UCSD-AML1 (cell line): ENCODE data around the gene DHX9.
A peak's percentile ranks its signal among the peaks of the same experiment; 100 is the strongest.

Experiments used
- DNase-seq: peaks from one replicate; lab custom pipeline; 2025; ENCODE audit not compliant: unreplicated experiment; lab: John Stamatoyannopoulos, UW

The DHX9 gene

DNA sequence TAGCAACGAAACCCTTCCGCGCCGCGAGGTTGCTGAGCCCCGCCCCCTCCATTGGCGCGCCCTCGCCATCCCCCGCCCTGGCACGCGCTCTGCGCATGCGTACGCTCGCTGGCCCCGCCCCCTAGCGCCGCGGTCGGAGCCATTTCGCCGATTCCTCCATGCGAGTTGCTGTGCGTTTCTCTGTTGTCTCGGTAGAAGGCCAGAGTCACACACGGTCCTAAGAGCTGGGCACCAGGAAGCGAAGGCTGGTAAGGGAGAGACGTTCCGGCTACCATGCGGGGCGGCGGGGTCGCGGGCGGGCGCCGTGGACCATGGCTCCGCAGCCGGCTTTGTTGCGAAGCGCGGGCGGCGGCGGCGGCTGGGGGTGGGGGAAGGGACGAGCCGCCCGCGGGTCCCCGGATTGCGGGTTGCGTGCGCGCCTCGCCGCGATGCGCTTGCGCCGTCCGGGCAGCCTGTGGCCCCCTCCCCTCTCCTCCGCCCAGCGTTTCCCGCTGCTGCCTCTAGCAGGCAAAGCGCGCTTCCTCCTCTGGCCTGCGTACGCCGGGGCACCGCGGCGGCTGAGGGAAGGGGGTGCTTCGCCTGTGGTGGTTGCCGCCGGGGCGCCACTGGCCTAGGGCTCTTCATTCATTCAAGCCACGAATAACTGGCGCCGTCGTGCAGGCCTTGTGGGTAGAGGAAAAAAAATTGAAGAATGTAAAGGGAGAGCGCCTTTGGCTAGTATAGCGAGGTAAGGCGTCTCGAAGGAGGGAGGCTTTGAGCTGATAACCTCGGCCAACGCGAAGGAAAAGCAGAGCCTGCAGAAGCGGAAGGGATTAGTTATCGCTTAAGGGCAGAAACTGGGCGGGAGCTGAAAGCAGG, at the start of gene DHX9:
DHX9 (plus strand) TSS at position 139 of the 858 bp plus-strand sequence. CDS start 3,220 bp downstream, outside the sequence.
- peak; percentile 94 for DNase-seq

DNA sequence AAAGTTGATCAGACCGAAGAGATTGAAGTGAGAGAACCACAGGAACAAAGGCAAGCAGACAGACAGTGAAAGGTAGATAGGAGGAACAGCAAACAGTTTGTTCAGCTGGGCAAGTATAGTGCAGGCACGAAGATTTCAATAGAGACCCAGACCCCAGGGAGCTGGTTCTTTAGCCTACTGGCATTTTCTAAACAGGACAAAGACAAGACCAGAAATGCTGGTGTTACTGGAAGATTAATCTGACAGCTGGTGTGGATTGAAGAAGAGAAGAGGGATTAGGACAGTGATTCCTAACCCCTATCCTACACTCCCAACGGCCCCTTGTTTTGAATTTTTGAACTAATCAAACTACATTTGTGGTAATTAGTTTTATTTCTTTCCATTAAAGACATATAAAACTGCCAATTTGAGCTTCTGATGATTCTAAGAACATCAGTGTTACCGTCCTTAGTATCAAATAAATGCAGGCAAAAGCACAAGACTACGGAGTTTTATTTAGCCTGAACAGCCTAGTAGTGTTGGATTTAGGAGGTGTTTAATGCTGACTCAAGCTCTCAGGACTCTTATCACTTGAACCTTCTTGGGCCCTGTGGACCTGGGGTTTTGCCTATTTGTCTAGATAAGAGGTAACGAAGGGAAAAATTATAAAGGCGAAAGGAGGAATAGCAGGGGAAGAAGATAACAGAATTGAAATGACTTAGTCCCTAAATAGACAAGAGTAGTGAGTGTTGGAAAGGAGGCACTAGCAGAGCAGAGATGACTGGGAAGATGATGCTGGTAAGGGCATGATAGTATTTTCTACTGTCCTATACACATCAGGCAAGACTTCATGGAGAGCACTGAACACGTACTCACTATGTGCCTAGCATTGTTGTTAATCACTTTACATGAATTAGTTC, 47.6 kb upstream of the DHX9 start:
- DNase-seq = no peak

DNA sequence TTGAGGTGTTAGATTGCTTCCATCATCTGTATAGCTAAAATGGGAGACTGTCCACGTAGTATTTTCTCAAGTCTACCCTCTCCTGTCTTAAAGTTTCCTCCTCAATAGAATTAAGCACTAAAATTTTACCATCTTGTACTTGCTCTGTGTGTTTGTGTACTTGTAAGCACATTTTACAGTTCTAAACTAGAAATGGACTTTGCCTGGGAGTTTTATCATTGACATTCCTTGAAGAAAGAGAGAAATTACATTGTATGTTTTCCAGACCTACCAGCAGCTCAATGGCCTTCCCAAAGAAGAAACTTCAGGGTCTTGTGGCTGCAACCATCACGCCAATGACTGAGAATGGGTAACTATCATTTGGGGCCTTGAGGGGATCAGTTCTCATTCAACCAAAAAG, 45.1 kb upstream of the DHX9 start:
- DNase-seq = no peak

DNA sequence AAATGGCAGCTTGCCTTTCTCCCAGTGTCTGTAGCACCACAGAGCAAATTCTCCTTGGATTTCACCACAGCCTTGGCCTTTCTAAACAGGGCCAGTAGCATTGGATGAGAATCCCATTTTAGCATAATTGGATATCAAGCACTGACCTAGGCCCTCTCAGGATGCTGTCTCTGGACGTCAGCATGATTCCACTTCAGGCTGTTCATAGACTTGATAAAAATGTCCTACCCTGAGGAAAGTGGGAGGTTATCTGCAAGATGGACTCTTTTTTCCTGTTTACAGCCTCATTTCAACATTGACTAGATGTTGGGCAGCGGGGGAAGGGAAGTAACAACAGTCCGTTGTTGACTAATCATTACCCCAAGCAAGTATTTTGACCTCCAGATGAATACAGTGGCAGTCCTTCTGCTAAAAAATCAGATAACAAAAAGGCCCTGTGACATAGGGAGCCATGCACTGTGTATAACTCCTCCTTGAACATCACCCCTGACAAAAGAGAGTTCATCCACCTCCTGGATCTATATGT, 44.4 kb upstream of the DHX9 start:
- DNase-seq = no peak

DNA sequence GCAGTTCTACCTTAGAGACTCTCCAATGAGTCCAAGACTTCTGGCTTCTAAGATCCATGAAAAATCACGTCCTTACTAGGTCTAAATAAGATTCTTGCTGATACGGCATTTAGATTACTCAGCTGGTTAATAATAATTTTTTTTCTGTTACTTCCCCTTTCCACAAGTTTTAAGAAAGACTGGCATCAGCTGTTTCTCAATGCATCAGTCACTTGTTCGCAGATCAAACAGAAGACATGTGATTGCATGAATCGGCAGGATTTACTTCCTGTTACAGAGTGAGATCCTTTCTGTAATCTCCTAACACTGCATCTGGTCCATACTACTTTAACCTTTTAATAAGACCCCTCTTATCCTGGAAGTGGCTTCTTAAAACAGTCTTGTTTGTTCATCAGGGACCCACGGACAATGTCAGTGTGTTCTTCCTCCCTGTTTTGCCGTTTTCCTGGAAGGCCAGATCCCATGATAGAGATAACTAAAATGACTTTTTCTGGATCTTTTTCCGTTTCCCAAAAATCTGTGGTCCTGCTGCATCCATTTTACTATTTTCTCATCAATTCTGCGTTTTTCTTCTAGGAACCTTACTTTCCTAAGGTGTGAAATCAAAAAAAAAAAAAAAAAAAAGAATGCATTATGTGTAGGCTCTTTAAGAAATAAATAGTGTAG, 43.5 kb upstream of the DHX9 start:
- no peak for DNase-seq

DNA sequence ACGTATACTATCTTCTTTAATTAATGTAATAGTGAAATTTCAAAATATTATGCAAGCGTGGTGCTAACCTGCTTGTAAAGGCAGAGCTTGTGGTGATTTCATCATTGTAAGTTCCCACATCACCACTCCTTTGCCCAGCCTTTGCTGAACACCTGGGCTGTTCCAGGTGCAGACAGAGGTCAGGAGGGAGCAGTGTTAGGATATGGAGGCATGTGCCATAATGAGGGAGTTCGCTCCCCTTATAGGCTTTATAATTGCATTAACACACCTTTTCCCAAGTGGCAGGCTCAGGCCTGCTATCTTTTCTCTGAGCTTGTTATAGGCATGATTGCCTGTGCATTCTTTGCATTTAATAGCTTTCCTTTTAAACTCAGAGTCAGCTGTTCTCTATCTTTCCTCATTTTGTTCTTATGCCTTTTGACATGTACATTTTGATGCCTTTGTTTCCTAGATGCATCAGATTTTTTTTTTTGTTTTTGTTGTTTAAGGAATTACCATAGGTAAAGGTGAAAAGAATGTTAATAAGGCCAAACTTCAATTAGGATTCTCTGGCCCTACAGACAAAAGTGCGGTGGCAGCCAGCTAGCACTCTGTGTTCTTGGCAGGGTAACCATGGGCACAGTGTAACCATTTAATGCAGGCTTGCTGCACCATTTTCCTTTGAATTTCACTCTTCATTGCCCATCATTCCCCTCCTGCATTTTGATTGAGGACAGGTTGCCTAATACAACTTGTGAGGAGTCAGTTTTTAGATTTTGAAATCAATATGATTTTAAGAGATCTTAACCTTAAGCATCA, 36.9 kb upstream of the DHX9 start:
- DNase-seq = no peak

DNA sequence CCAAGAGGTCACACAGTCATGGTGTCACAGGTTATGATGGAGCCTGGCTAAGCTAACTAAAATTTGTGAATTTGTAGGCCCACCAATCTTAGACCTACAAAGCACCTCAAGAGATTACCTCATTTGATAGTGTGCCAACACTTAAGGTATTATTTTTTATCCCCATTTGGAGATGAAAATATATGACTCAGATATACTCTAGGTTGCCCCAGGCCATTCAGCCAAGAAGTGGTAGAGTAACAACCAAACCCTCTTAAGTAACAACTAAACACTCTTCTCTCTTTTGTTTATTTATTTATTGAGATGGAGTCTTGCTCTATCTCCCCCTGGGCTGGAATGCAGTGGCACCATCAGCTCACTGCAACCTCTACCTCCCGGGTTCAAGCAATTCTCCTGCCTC, 35.3 kb upstream of the DHX9 start:
- DNase-seq = no peak

DNA sequence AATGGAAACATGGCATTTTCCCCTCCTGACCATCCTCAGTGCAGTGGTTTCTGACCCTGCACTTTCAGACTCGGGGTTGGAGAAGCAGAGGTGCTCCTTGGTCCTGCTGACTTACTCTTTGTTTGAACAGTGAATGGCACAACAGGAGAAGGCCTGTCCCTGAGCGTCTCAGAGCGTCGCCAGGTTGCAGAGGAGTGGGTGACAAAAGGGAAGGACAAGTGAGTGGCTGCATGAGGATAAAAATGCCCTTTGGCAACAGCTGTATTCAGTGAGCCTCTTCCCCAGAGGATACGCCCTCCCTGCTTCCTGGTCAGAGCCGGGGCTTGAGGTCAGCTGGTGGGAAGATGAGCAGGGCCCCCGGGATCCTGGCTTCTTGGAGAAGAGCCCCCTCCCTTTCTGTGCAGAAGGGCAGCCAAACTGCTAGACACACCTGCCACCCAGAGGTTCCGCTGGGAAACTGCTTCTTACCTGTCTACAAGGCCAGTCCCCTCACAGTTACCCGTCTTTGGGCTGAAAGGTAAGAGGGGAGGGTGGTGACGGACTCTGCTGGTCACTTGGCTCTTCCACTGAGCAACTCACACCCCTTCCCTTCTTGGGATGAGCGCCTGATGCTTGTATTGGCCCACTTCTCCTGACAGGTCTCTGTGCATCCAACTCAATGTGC, 33.0 kb upstream of the DHX9 start:
- DNase-seq = no peak

DNA sequence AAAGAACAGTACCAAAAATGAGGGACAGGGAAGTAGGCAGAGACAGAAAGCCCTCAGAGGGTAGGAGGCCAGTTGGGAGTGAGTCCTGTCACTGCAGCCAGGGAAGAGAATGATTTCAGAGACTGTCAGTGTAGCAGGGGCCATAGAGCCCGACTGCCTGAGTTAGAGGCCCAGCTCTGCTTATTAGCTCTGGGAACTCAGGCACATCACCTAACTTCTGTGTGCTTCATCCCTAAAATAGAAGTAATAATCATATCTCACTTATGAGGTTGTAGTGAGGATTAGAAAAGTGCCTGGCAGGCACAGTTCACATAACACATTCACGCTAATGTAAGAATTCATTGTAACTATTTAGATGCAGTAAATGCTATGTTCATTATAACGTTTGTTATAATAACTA, 31.2 kb upstream of the DHX9 start:
- DNase-seq = no peak

DNA sequence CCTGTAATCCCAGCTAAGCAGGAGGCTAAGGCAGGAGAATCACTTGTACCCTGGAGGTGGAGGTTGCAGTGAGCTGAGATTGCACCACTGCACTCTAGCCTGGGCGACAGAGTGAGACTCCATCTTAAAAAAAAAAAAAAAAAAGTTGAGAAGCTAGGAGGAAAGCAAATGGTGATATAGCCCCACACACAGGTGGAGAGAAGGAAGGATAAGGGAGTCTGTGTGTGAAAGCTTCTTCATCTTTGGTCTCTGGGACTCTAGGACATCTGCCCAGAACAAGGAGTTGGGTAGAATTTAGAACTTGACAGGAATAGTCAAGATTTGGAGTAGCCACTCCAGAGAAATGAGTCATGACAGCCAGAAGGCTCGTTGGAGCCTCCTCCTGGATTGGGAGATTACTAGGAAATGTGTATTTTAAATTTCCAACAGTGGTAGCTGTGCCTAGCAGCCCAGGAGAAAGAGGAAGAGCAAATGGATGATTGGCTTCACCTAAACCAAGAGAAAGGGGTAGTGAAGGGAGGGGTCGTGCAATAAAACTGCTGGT, 29.7 kb upstream of the DHX9 start:
- no peak for DNase-seq

DNA sequence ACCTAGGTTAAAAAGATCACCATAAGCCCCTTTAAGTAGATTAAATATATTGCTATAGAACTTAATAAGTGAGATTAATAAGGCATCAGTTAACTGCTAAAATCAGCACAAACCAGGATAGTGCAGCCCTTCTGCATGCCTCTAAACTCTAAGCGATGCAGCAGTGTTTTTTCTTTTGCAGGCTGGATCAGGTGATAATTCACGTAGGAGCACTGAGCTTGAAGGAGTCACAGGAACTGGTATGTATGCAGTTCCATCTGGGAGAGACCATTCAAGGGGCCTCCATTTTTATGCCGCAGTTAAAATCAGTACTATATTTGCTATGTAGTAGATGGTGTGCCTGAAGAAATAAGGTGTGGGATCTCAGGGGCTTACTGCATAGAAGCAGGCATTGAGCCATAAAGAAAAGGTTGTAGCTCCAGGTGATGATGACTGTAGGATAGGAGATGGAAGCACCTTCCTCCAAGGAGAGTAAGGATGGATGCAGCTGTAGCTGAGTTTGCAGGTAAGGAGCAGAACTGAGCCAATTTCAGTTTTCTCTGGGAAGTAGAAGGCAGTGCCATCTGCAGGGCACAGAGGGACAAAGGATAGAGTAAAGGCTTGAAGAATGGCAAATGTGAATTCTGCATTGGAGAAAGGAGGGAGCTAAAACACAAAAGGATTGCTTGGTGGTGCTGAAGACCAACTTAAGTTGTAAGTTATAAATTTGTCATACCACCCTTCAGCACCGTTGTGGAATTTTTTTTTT, 27.0 kb upstream of the DHX9 start:
- no peak for DNase-seq

DNA sequence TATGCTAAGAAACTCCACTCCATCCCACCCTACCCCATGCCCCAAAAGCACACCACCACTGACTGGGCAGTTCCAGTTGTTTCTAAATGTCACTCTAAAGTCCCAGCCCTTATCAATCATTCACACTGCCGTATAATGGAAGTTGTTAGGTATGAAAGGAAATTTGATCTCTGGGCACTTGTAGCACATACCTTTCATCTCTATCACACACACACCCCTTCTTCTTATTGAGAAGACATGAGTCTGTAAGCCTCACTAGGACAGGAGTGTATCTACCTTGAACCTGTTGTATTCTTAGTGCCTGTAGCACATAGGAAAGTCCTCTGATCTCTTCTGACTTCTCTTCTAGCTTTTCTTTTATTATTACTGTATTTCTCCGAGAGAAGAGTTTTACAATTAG, 22.3 kb upstream of the DHX9 start:
- no peak for DNase-seq

DNA sequence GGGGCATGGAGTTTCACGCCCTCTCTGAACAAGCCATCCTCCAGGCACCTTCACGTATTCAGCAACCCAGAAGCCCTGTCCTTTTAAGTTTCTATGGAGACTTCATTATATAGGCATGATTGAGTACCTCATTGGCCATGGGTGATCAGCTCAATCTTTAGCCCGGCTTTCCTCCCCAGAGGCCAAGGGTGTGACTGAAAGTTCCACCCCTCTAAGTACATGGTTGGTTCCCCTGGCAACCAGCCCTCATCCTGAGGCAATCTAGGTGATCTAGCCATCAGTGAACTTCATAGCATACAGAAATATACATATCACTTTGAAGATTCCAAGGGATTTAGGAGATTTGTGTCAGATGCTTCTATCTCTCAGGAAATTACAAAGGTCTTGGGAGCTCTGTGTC, 21.3 kb upstream of the DHX9 start:
- no peak for DNase-seq

DNA sequence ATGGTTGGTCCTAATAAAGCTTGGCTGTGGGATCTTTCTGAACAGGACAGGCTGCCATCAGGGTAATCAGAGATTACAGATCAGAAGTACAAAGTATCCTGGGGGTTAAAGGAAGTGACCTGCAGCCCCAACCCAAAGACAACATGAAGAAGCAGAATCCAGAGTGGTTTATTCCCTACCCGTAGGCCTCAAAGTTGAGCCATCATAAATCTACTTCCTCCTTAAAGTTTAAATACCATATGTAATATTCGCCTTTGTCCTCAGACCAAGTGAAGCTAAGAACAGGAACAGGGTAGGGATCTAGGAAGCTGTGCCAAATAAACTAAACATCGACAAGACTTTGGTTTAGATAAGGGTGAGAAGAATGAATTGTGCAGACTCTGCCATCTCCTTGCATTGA, 15.9 kb upstream of the DHX9 start:
- DNase-seq = no peak

DNA sequence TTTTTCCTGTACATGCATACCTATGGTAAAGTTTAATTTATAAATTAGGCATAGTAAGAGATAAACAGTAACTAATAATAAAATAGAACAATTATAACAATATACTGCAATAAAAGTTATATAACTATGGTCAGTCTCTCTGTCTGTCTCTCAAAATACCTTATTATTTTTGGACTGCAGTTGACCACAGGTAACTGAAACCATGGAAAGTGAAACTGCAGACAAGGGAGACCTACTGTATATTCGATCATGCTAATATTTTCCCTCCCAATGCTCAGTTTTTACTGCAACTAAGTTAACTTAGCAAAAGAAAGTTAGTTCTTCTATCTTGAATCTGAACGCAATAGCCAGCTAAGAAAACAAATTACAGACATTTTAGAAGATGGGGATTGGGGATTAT, 12.3 kb upstream of the DHX9 start:
- DNase-seq = no peak

DNA sequence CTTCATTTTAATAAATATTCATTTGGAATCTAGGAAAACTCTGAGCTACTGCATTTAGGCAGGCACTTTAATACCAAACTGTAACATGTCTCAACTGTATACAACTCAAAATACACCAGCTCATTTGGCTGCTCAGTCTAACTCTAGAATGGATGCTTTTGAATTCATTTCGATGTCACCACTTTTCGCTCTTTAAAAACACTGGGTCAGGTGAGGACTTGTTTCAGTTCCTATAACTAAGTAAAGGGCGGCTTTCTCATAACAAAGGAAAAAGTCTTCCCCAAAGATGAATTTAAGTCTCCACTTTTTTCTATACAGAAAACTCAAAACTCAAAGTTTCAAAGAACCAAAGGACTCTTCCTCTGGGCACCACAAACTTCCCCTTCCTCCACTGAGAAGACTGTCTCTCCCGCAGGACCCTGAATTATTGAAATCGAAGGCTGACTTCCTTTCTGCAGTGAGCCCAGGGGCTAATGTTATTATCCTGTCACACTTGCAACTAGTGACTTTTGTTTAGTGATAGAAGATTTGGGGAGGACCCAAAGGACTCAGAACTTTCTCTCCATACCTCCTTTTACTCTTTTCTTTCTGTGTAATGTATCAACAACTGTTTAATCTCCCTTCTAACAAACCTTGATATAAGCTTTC, 9.7 kb upstream of the DHX9 start:
- no peak for DNase-seq

DNA sequence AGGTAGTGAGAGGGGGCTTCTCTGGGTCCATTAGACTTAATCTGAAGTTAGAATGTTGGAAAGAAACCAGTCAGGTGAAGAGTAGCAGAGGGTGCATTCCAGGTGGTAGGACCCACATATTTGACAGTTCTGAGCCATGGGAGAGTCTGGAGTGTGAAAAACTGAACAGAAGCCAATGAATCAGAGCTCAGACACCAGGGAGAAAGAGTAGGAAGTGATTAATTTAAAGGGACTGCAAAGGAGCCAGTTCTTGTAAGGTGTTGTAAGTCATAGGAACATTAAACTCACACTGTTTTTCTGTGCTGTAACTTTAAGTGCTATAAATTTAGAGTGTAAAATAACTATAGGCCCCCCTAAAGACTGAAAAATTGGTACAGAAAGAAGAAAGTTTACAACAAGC, 5.9 kb upstream of the DHX9 start:
- no peak for DNase-seq

DNA sequence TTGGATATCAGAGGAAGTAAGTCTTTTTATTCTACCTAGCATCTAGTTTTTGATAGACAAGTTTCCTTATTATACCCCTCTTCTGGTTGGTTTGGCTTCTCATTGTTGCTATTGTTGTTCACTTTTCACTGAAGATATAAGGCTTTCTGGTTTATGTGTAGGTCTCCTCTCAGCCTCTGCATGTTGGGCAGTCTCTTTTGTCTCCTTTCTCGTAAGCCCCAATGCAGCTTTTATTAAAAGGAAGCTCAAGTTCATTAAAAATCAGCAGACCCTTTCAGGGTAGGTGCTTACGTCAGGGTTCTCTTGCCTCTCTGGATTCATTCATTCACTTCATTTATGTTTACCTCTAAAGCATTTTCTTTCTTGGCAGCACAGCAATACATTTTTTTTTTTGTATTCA, 4.8 kb upstream of the DHX9 start:
- DNase-seq = no peak

DNA sequence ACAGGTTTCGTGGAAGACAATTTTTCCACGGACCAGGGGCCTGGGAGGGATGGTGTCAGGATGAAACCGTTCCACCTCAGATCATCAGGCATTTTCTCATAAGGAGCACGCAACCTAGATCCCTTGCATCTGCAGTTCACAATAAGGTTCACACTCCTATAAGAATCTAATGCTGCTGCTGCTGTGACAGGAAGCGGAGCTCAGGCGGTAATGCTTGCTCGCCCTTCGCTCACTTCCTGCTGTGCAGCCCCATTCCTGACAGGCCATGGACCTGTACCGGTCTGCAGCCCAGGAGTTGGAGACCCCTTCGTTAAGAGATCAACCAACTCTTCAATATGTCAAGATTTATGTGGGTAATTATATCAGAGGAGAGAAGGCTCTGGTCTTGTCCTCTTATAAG, 3.3 kb upstream of the DHX9 start:
- peak; percentile 23 for DNase-seq
